ENCODE measurements around the gene UBE2Z. TPM values are rescaled to one million over a fixed set of nuclear protein-coding genes. Genes with fewer than 3 reads are reported as not detected.

UBE2Z gene
- total RNA-seq, 1 experiment from 2014 or later = 131 TPM

GRCh38 chr17:48878920-48879898 is 29.0 kb upstream of the UBE2Z start:
- DNase-seq = peak; percentile 91

GRCh38 chr17:48882272-48882671 is 25.9 kb upstream of the UBE2Z start:
- Histone ChIP-seq H3K9me2 (replicated peaks; ENCODE audit: low read length) (no peaks in the 10 kb centered on the region), H4K20me1 (ENCODE audit: low read length) (no peaks in the 10 kb centered on the region), H3K4me1 (ENCODE audit: insufficient read depth, low read length) (no peaks in the 10 kb centered on the region), H3F3A (ENCODE audit: low read length, unreplicated experiment) (no peaks in the 10 kb centered on the region), H3K27ac (ENCODE audit: low read length) (no peak overlapping the region), H3K4me2 (ENCODE audit: low read length) (no peak overlapping the region), H3K9ac (ENCODE audit: low read length) (no peak overlapping the region), H3K9me3 (ENCODE audit: low read length) (no peaks in the 10 kb centered on the region), H2AFZ (ENCODE audit: low read length) (no peak overlapping the region), H3K27me3 (ENCODE audit: low read length) (no peaks in the 10 kb centered on the region), H3K36me3 (ENCODE audit: low read depth, low read length) (no peaks in the 10 kb centered on the region), H3K4me3 (ENCODE audit: low read length) (no peak overlapping the region), H3K79me2 (ENCODE audit: low read length) (no peaks in the 10 kb centered on the region)
- intact Hi-C loops (cut with micrococcal nuclease) = no loop called here
- no peak for TF ChIP-seq EZH2phosphoT487 (IDR thresholded peaks at IDR 0.05; ENCODE audit: borderline replicate concordance, low read length)
- no peak for TF ChIP-seq CTCF (conservative IDR thresholded peaks at IDR 0.05; ENCODE audit: low read depth, low read length)
- no peak for TF ChIP-seq EZH2 (IDR thresholded peaks at IDR 0.05; ENCODE audit: low read length, unreplicated experiment)
- ChIA-PET CTCF (interaction anchor here (0.6 to 0.7 kb wide), 2 partner anchors 65 to 69 kb away, joined by 4 to 7 read pairs; partner anchors contain the start of gene TTLL6), POLR2A (ENCODE audit: unreplicated experiment) (no interaction called here)
- DNase-seq (no peak), ATAC-seq (no peak)
- BruUV-seq (replicated peaks) = no TSS peak

More at GRCh38 chr17:48878920-48879898, 29.0 kb upstream of the UBE2Z start:
- no peak overlapping the region for H3K4me3 ChIP-seq (ENCODE audit: low read length)
- intact Hi-C loops (cut with micrococcal nuclease) = loop anchor here (1.0 to 2.0 kb wide), 5 partner anchors 65 to 208 kb away; partner anchors contain the start of genes PRAC1 and PRAC2
- no peak overlapping the region for H3K9ac ChIP-seq (ENCODE audit: low read length)
- H3K4me2 ChIP-seq (ENCODE audit: low read length) = peak overlapping the region; percentile 3; the same call in 1 of the 2 replicates
- H3K27me3 ChIP-seq (ENCODE audit: low read length) = no peaks in the 10 kb centered on the region
- H3K4me1 ChIP-seq (ENCODE audit: insufficient read depth, low read length) = no peaks in the 10 kb centered on the region
- ChIA-PET POLR2A (ENCODE audit: unreplicated experiment) (interaction anchor here (0.6 to 0.9 kb wide), 4 partner anchors 75 to 201 kb away, joined by 3 to 6 read pairs (median 4); partner anchors contain the start of gene HOXB13), CTCF (interaction anchor here (0.5 to 1.7 kb wide), 37 partner anchors 10 to 1418 kb away, joined by 3 to 63 read pairs (median 4); partner anchors contain the start of genes ATP5MC1, HOXB13, PRAC2 and TTLL6)
- ATAC-seq = peak; percentile 88
- no peaks in the 10 kb centered on the region for H3K79me2 ChIP-seq (ENCODE audit: low read length)
- H3K36me3 ChIP-seq (ENCODE audit: low read depth, low read length) = no peaks in the 10 kb centered on the region
- H4K20me1 ChIP-seq (ENCODE audit: low read length) = no peaks in the 10 kb centered on the region
- H2AFZ ChIP-seq (ENCODE audit: low read length) = peak overlapping the region; percentile 1; the same call in 1 of the 2 replicates
- no peaks in the 10 kb centered on the region for H3F3A ChIP-seq (ENCODE audit: low read length, unreplicated experiment)
- TF ChIP-seq EZH2 (IDR thresholded peaks at IDR 0.05; ENCODE audit: low read length, unreplicated experiment) (no peak), CTCF (conservative IDR thresholded peaks at IDR 0.05; ENCODE audit: low read depth, low read length) (peak; percentile 99), EZH2phosphoT487 (IDR thresholded peaks at IDR 0.05; ENCODE audit: borderline replicate concordance, low read length) (no peak)
- no peaks in the 10 kb centered on the region for H3K9me3 ChIP-seq (ENCODE audit: low read length)
- no peaks in the 10 kb centered on the region for H3K9me2 ChIP-seq (replicated peaks; ENCODE audit: low read length)
- no TSS peak for BruUV-seq (replicated peaks)
- no peak overlapping the region for H3K27ac ChIP-seq (ENCODE audit: low read length)

Data from PC-3 (cell line).